ENCODE data around the gene DISP3.

DNA sequence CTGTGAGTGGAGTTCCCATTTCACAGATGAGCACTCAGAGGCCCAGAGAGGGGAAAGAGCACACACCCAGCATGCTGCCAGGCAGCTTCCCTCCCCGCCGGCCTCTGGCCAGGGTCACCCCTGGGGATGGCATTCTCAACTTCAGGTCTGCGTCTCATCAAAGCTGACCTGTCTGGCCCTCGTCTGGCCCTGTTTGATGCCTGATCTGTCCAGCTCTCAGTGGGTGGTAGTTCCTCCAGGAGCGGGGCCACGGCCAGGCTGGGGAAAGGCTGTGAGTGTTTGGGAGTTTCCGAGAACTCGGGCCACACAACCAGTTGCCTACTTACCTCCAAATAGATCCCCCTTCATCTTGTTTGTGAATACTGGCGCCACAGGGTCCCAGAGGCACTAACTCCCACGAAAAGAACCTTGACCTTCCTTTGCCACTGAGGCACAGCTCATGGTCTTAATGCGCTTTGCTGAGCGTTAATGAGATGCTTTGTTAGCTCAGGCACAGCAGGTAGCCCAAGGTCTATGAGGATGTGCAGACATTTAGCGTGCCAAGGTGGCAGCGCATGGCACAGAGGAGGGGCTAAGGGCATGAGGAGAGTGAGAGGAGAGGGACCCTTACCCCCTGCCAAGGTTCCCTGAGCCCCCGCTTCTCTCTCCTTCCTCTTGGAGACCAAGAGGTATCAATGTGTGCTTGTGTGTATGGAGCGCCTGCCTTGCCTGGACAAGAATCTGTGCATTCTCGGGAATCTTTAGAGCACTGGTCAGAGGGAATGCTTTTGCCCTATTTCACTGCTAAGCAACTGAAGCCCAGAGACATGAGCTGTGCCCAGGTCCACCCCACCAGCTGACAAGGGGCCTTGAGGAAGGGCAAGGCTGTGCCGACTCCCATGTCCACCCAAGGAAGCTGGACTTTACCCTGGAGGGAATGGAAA lies 61.2 kb downstream of the DISP3 start:
- TF ChIP-seq POLR2A (IDR thresholded peaks at IDR 0.05; ENCODE audit: insufficient read depth in 1 of 2, low read depth in 2 of 2, low read length in 2 of 2) (no peak), YY1 (IDR thresholded peaks at IDR 0.05; ENCODE audit: insufficient read depth, insufficient replicate concordance, low read depth, low read length) (no peak), HNRNPH1 (optimal IDR thresholded peaks at IDR 0.05; ENCODE audit: low read depth, low read length) (no peak), JUND (CRISPR knock-in tag; IDR thresholded peaks at IDR 0.05) (no peak), RFX5 (IDR thresholded peaks at IDR 0.05; ENCODE audit: low read depth, low read length) (no peak), ZBTB1 (CRISPR knock-in tag; IDR thresholded peaks at IDR 0.05; ENCODE audit: borderline replicate concordance) (no peak), DNMT3B (CRISPR knock-in tag; conservative IDR thresholded peaks at IDR 0.05) (no peak), CREB1 (IDR thresholded peaks at IDR 0.05) (no peak), CREB1 (CRISPR knock-in tag; IDR thresholded peaks at IDR 0.05) (no peak), HCFC1 (IDR thresholded peaks at IDR 0.05; ENCODE audit: low read depth, low read length) (no peak), NR3C1 (CRISPR knock-in tag; IDR thresholded peaks at IDR 0.05) (no peak)
- TF ChIP-seq, protein P1, sequence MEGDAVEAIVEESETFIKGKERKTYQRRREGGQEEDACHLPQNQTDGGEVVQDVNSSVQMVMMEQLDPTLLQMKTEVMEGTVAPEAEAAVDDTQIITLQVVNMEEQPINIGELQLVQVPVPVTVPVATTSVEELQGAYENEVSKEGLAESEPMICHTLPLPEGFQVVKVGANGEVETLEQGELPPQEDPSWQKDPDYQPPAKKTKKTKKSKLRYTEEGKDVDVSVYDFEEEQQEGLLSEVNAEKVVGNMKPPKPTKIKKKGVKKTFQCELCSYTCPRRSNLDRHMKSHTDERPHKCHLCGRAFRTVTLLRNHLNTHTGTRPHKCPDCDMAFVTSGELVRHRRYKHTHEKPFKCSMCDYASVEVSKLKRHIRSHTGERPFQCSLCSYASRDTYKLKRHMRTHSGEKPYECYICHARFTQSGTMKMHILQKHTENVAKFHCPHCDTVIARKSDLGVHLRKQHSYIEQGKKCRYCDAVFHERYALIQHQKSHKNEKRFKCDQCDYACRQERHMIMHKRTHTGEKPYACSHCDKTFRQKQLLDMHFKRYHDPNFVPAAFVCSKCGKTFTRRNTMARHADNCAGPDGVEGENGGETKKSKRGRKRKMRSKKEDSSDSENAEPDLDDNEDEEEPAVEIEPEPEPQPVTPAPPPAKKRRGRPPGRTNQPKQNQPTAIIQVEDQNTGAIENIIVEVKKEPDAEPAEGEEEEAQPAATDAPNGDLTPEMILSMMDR (CRISPR knock-in tag; IDR thresholded peaks at IDR 0.05), result no peak

Measured in HepG2 (cell line).